Mesothelial cell of epicardium (in vitro differentiated cells): ENCODE data around the gene DNAI2. TPM values are rescaled to one million over a fixed set of nuclear protein-coding genes. Genes with fewer than 3 reads are reported as not detected.
"Not testable (repeated sequence)": the region's sequence is repeated elsewhere in the genome, so short reads cannot be mapped to it uniquely, and the experiment has no call there.

ENCODE experiments used
- DNase-seq, 2 experiments: peaks; one replicate each; pipeline ENCODE4 v3.0.0; 2021; ENCODE audit warnings: low spot score in 2 of 2; ENCODE audit not compliant: unreplicated experiment in 2 of 2
- H3K27ac Mint-ChIP-seq: 2 replicates; pipeline ENCODE4 v1.8.0; 2021; ENCODE audit warnings: mixed read lengths
- H3K27me3 Mint-ChIP-seq: 2 replicates; pipeline ENCODE4 v1.8.0; 2021; ENCODE audit warnings: low read depth, mixed read lengths
- H3K36me3 Mint-ChIP-seq: 2 replicates; pipeline ENCODE4 v1.8.0; 2021; ENCODE audit warnings: mixed read lengths
- H3K4me1 Mint-ChIP-seq: 2 replicates; pipeline ENCODE4 v1.8.0; 2021; ENCODE audit warnings: mixed read lengths
- H3K4me3 Mint-ChIP-seq: 2 replicates; pipeline ENCODE4 v1.8.0; 2021; ENCODE audit warnings: mild to moderate bottlenecking, moderate library complexity, mixed read lengths
- H3K9me3 Mint-ChIP-seq: 2 replicates; pipeline ENCODE4 v1.8.0; 2021; ENCODE audit warnings: mixed read lengths
- total RNA-seq: library from RNA; stranded (reverse); gene quantifications from 3 replicates; pipeline ENCODE4 v1.2.1, GENCODE V29; 2021
- TF ChIP-seq, protein P1 (sequence below): fragments of 200-600 bp; sonication (generic); IDR thresholded peaks from one replicate; pipeline ENCODE4 v1.5.0; 2021; ENCODE audit warnings: antibody characterized with exemption; ENCODE audit not compliant: unreplicated experiment

Gene DNAI2
- total RNA-seq, 1 donor from 2014 or later, result not detected

GRCh38 chr17:74253036-74253435, 21.0 kb upstream of the DNAI2 start:
- no peaks in the 10 kb centered on the region for H3K9me3 Mint-ChIP-seq
- no peak overlapping the region for H3K4me3 Mint-ChIP-seq
- no peaks in the 10 kb centered on the region for H3K4me1 Mint-ChIP-seq
- TF ChIP-seq, protein P1, sequence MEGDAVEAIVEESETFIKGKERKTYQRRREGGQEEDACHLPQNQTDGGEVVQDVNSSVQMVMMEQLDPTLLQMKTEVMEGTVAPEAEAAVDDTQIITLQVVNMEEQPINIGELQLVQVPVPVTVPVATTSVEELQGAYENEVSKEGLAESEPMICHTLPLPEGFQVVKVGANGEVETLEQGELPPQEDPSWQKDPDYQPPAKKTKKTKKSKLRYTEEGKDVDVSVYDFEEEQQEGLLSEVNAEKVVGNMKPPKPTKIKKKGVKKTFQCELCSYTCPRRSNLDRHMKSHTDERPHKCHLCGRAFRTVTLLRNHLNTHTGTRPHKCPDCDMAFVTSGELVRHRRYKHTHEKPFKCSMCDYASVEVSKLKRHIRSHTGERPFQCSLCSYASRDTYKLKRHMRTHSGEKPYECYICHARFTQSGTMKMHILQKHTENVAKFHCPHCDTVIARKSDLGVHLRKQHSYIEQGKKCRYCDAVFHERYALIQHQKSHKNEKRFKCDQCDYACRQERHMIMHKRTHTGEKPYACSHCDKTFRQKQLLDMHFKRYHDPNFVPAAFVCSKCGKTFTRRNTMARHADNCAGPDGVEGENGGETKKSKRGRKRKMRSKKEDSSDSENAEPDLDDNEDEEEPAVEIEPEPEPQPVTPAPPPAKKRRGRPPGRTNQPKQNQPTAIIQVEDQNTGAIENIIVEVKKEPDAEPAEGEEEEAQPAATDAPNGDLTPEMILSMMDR, result no peak
- H3K27me3 Mint-ChIP-seq, result peaks cover 7% of the 10 kb centered on the region
- H3K36me3 Mint-ChIP-seq, result no peaks in the 10 kb centered on the region
- no peak for DNase-seq
- H3K27ac Mint-ChIP-seq, result no peak overlapping the region

- H3K4me3 Mint-ChIP-seq, result no peak overlapping the region
- no peak overlapping the region for H3K27ac Mint-ChIP-seq
- H3K27me3 Mint-ChIP-seq, result peaks cover 40% of the 10 kb centered on the region
- no peaks in the 10 kb centered on the region for H3K36me3 Mint-ChIP-seq
- H3K4me1 Mint-ChIP-seq, result no peaks in the 10 kb centered on the region
- H3K9me3 Mint-ChIP-seq, result no peaks in the 10 kb centered on the region
- TF ChIP-seq, protein P1, result no peak
- DNase-seq, result no peak
Observed at GRCh38 chr17:74257311-74257710, 16.7 kb upstream of the DNAI2 start.

- TF ChIP-seq, protein P1, result no peak
- peaks cover 40% of the 10 kb centered on the region for H3K27me3 Mint-ChIP-seq
- no peaks in the 10 kb centered on the region for H3K36me3 Mint-ChIP-seq
- DNase-seq, result no peak
- H3K4me1 Mint-ChIP-seq, result no peaks in the 10 kb centered on the region
- H3K9me3 Mint-ChIP-seq, result no peaks in the 10 kb centered on the region
- H3K27ac Mint-ChIP-seq, result no peak overlapping the region
- no peak overlapping the region for H3K4me3 Mint-ChIP-seq
Observed at GRCh38 chr17:74259667-74260524, 14.1 kb upstream of the DNAI2 start.

- no peak overlapping the region for H3K27ac Mint-ChIP-seq
- no peak overlapping the region for H3K4me3 Mint-ChIP-seq
- H3K9me3 Mint-ChIP-seq, result no peaks in the 10 kb centered on the region
- H3K27me3 Mint-ChIP-seq, result peaks cover 40% of the 10 kb centered on the region
- H3K36me3 Mint-ChIP-seq, result no peaks in the 10 kb centered on the region
- DNase-seq, result no peak
- H3K4me1 Mint-ChIP-seq, result no peaks in the 10 kb centered on the region
- TF ChIP-seq, protein P1, result no peak
Observed at GRCh38 chr17:74260525-74260850, 13.5 kb upstream of the DNAI2 start.

- Mint-ChIP-seq H3K9me3 (no peaks in the 10 kb centered on the region), H3K4me3 (no peak overlapping the region), H3K27ac (no peak overlapping the region), H3K4me1 (no peaks in the 10 kb centered on the region), H3K27me3 (peaks cover 39% of the 10 kb centered on the region), H3K36me3 (no peaks in the 10 kb centered on the region)
- TF ChIP-seq, protein P1, result no peak
- no peak for DNase-seq
Observed at GRCh38 chr17:74262601-74263000, 11.4 kb upstream of the DNAI2 start.

- not testable (repeated sequence) for H3K36me3 Mint-ChIP-seq, H3K9me3 Mint-ChIP-seq, H3K4me1 Mint-ChIP-seq, H3K27ac Mint-ChIP-seq, DNase-seq, H3K4me3 Mint-ChIP-seq
- H3K27me3 Mint-ChIP-seq, result peaks cover 14% of the 10 kb centered on the region
Observed at GRCh38 chr17:74267054-74267453, 7.0 kb upstream of the DNAI2 start.
